ENCODE data around the gene TMSB4X.

DNA sequence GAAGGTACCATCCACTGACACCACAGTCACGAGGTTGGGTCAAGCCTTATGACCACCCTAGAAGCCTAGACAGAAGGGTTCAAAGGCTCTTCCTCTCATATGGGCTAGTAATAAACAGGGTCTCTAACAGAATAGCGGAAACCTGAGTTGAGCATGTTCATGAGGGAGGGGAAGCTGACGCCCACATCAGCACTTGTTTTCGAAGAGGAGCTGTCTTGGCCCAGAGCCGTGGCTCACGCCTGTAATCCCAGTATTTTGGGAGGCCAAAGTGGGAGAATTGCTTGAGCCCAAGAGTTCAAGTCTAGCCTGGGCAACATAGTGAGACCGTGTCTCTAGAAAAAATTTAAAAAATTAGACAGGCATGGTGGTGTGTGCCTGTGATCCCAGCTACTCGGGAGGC lies 21.5 kb upstream of the TMSB4X start:
- no peak for TF ChIP-seq TAF1 (IDR thresholded peaks at IDR 0.05; ENCODE audit: borderline replicate concordance, low read depth, low read length)
- TF ChIP-seq, protein P1, sequence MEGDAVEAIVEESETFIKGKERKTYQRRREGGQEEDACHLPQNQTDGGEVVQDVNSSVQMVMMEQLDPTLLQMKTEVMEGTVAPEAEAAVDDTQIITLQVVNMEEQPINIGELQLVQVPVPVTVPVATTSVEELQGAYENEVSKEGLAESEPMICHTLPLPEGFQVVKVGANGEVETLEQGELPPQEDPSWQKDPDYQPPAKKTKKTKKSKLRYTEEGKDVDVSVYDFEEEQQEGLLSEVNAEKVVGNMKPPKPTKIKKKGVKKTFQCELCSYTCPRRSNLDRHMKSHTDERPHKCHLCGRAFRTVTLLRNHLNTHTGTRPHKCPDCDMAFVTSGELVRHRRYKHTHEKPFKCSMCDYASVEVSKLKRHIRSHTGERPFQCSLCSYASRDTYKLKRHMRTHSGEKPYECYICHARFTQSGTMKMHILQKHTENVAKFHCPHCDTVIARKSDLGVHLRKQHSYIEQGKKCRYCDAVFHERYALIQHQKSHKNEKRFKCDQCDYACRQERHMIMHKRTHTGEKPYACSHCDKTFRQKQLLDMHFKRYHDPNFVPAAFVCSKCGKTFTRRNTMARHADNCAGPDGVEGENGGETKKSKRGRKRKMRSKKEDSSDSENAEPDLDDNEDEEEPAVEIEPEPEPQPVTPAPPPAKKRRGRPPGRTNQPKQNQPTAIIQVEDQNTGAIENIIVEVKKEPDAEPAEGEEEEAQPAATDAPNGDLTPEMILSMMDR (IDR thresholded peaks at IDR 0.05): no peak
- TF ChIP-seq, protein P2, sequence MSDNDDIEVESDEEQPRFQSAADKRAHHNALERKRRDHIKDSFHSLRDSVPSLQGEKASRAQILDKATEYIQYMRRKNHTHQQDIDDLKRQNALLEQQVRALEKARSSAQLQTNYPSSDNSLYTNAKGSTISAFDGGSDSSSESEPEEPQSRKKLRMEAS (IDR thresholded peaks at IDR 0.05; ENCODE audit: low read depth): no peak
- no peak for TF ChIP-seq POLR2AphosphoS5 (IDR thresholded peaks at IDR 0.05; ENCODE audit: low read depth, low read length)
- no peak for TF ChIP-seq EZH2phosphoT487 (IDR thresholded peaks at IDR 0.05; ENCODE audit: borderline replicate concordance, low read depth)
- no peak for TF ChIP-seq YY1 (IDR thresholded peaks at IDR 0.05; ENCODE audit: low read depth)
- TF ChIP-seq EP300 (IDR thresholded peaks at IDR 0.05; ENCODE audit: borderline replicate concordance in 1 of 2, low read depth in 1 of 2, low read length in 1 of 2): no peak
- no peak for TF ChIP-seq CHD2 (IDR thresholded peaks at IDR 0.05; ENCODE audit: low read length, partially characterized antibody)
